Transverse colon (tissue), 4 donors: ENCODE results near the gene GDF2. TPM values are rescaled to one million over a fixed set of nuclear protein-coding genes. Genes with fewer than 3 reads are reported as not detected.

ENCODE experiments used
- DNase-seq: peaks from one replicate; pipeline ENCODE4 v3.0.0-alpha.2; 2019
- H3K27ac ChIP-seq, 4 donors: fragments of 200-600 bp; sonication (generic); 2 replicates each; pipeline ENCODE4 v1.5.1; 2016 to 2018; ENCODE audit warnings: inconsistent platforms in 4 of 4
- H3K27me3 ChIP-seq: fragments of 200-600 bp; sonication (generic); 2 replicates; pipeline ENCODE4 v1.5.1; 2017; ENCODE audit warnings: inconsistent platforms
- H3K36me3 ChIP-seq, 4 donors: fragments of 200-600 bp; sonication (generic); 2 replicates each; pipeline ENCODE4 v1.5.1; 2017 to 2019; ENCODE audit warnings: inconsistent platforms in 4 of 4
- H3K4me1 ChIP-seq, 4 donors: fragments of 200-600 bp; sonication (generic); 2 replicates each; pipeline ENCODE4 v1.5.1; 2017 to 2020; ENCODE audit warnings: inconsistent platforms in 4 of 4
- H3K4me3 ChIP-seq, 4 donors: fragments of 200-600 bp; sonication (generic); 1 replicate in 1 of 4; 2 replicates in 3 of 4; pipeline versions ENCODE4 v1.5.1 to v1.6.1; 2017 to 2019; ENCODE audit warnings: inconsistent platforms in 4 of 4
- H3K9me3 ChIP-seq, 2 donors: fragments of 200-600 bp; sonication (generic); 2 replicates each; pipeline ENCODE4 v1.5.1; 2017 to 2019; ENCODE audit warnings: inconsistent platforms in 2 of 2
- EP300 ChIP-seq: sonication (generic); formaldehyde crosslinking; IDR thresholded peaks from one replicate; pipeline ENCODE4 v1.6.1; 2017; ENCODE audit warnings: antibody characterized with exemption, low read depth
- POLR2A ChIP-seq: fragments of 450-650 bp; IDR thresholded peaks from one replicate; pipeline ENCODE4 v1.6.1; 2016; ENCODE audit warnings: antibody characterized with exemption, mild to moderate bottlenecking, moderate library complexity
- POLR2AphosphoS5 ChIP-seq, 3 donors: sonication (generic); formaldehyde crosslinking; IDR thresholded peaks; one replicate each; pipeline ENCODE4 v1.6.1; 2016; ENCODE audit warnings: antibody characterized with exemption in 3 of 3
- WGBS, 2 donors: methylation state at CpG; one replicate each; pipeline ENCODE4 v1.1.5; 2018; ENCODE audit warnings: low coverage in 1 of 2; 5-methylcytosine and 5-hydroxymethylcytosine counted together
- in situ Hi-C, 4 donors: fragments of 200-750 bp; cut with MboI; loops; one replicate each; pipeline versions ENCODE4 v1.15.0 to v1.15.1; 2017; ENCODE audit warnings: low sequenced_read_pairs in 3 of 4, low pct_ligation_motif_present in 1 of 4, low pct_unique_long_range_greater_than_20kb in 1 of 4
- intact Hi-C: fragments of 100-400 bp; cut with DNase I; formaldehyde crosslinking; loops from one replicate; pipeline ENCODE4 v1.15.1; 2023; ENCODE audit warnings: low total_unique reads
- total RNA-seq, 4 donors: library from RNA; depleted of rRNA; stranded (reverse); fragments of >200 nt; gene quantifications; one replicate each; pipeline ENCODE4 v1.1.0, GENCODE V29; 2016
- TF ChIP-seq, protein P1 (sequence below), 5 experiments: fragments of 200-600 bp in 3 of 5; fragments of 450-650 bp in 2 of 5; sonication (generic) in 3 of 5; IDR thresholded peaks; 1 replicate in 2 of 5; 2 replicates in 3 of 5; pipeline ENCODE4 v1.5.1; 2016 to 2017; ENCODE audit warnings: antibody characterized with exemption in 5 of 5, inconsistent platforms in 3 of 5, mild to moderate bottlenecking in 2 of 5, moderate library complexity in 1 of 5

The GDF2 gene
- total RNA-seq, 4 donors from 2014 or later = not detected

DNA sequence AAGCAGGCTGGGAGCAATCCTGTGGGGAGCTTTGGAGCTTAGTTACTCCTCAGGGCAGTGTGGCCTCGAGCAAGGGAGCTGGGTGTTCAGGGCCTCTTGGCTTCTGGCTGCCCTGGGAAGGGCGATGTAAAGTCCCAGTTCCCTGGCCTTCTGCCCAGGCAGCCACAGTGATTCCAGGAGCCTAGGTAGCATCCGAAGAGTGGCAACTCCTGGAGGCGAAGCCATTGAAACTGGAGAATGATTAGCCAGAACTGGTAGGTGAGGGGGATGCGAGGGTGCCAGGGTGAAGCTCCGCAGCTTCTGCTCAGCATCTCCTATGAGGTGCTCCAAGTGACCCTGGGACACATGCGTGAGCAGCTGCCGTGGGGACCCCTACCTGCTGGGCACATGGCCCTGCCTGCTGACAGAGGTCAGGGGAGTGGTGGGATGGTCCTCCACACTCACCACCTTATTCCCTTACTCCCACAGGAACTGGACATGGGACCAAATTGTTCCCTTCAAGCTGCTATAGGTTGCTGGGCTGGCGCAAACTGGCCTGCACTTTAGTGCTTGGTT, 7.8 kb upstream of the GDF2 start:
- Histone ChIP-seq H3K9me3 (no peaks in the 10 kb centered on the region), H3K27ac (no peak overlapping the region), H3K27me3 (no peaks in the 10 kb centered on the region), H3K4me1 (peaks cover 0 to 13% (median 11%) of the 10 kb centered on the region in 4 donors), H3K4me3 (no peak overlapping the region), H3K36me3 (no peaks in the 10 kb centered on the region)
- 91% methylated on average over 9 of the region's 9 CpGs; no CpG with 5 or more reads in 1 of the 2 donors for WGBS, 2 donors
- in situ Hi-C loops (loop anchor here in 3 of 4 donors (5.0 to 25.0 kb wide), 3 partner anchors 272 to 290 kb away; no protein-coding TSS in a partner anchor), intact Hi-C loops (loop anchor here (10.0 kb wide), 1 partner anchor 130 kb away; no protein-coding TSS in a partner anchor)
- TF ChIP-seq EP300 = no peak
- no peak for TF ChIP-seq POLR2A
- TF ChIP-seq, protein P1, sequence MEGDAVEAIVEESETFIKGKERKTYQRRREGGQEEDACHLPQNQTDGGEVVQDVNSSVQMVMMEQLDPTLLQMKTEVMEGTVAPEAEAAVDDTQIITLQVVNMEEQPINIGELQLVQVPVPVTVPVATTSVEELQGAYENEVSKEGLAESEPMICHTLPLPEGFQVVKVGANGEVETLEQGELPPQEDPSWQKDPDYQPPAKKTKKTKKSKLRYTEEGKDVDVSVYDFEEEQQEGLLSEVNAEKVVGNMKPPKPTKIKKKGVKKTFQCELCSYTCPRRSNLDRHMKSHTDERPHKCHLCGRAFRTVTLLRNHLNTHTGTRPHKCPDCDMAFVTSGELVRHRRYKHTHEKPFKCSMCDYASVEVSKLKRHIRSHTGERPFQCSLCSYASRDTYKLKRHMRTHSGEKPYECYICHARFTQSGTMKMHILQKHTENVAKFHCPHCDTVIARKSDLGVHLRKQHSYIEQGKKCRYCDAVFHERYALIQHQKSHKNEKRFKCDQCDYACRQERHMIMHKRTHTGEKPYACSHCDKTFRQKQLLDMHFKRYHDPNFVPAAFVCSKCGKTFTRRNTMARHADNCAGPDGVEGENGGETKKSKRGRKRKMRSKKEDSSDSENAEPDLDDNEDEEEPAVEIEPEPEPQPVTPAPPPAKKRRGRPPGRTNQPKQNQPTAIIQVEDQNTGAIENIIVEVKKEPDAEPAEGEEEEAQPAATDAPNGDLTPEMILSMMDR (IDR thresholded peaks at IDR 0.05) = no peak
- no peak for TF ChIP-seq POLR2AphosphoS5 (IDR thresholded peaks at IDR 0.05)
- DNase-seq = no peak

DNA sequence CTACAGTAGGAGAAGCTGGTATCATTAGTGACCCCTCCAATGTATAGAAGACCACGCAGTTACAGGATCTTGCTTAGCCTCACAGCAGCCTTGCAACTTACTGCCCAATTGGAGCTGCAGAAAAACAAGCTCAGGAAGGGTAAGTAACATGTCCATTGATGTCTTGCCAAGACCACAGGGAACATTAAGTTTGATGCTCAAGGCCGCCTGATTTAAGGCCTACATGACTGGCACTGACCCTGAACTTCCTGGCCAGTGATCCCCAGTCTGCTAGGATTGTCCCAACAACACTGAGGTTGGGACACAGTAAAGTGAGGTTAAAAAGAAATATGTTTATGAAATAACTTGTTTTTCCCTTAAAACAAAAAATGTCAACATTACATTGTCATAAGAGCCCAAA, 6.8 kb upstream of the GDF2 start:
- H3K27me3 ChIP-seq = no peaks in the 10 kb centered on the region
- WGBS, 2 donors = 88 to 100% methylated on average over 1 to 2 of the region's 2 CpGs
- H3K4me1 ChIP-seq = peaks cover 0 to 13% (median 11%) of the 10 kb centered on the region in 4 donors
- no peak overlapping the region for H3K4me3 ChIP-seq
- H3K36me3 ChIP-seq = no peaks in the 10 kb centered on the region
- no peaks in the 10 kb centered on the region for H3K9me3 ChIP-seq
- DNase-seq = no peak
- no peak for TF ChIP-seq EP300
- TF ChIP-seq POLR2A = no peak
- TF ChIP-seq POLR2AphosphoS5 (IDR thresholded peaks at IDR 0.05) = no peak
- TF ChIP-seq, protein P1 (IDR thresholded peaks at IDR 0.05) = no peak
- H3K27ac ChIP-seq = no peak overlapping the region
- intact Hi-C loops = loop anchor here (10.0 kb wide), 1 partner anchor 131 kb away; no protein-coding TSS in a partner anchor
- in situ Hi-C loops = loop anchor here in 2 of 4 donors (10.0 to 25.0 kb wide), 2 partner anchors 278 to 291 kb away; no protein-coding TSS in a partner anchor

DNA sequence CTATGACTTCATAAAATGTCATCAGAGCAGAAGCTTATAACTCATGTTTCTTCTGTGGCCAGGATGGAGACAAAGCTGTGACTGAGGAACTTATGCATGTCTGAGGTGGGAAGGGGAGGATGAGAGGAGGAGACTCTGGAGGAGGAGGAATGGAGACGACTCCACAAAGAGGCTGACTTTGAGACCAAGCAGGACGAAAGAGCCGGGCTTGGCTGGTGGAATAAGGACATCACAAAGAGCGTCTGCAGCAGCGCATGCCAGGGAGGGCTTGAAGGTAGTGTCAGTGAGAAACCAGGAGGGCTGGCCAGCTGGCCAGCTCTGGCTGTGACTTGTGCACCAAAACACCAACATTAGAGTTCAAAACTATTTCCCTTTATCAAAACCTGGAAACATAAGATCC, 6.1 kb upstream of the GDF2 start:
- no peak for DNase-seq
- in situ Hi-C loops = loop anchor here in 2 of 4 donors (10.0 to 25.0 kb wide), 2 partner anchors 279 to 291 kb away; no protein-coding TSS in a partner anchor
- H3K9me3 ChIP-seq = no peaks in the 10 kb centered on the region
- H3K27me3 ChIP-seq = no peaks in the 10 kb centered on the region
- WGBS, 2 donors = 73 to 81% methylated on average over 4 to 5 of the region's 5 CpGs
- intact Hi-C loops = loop anchor here (10.0 kb wide), 1 partner anchor 131 kb away; no protein-coding TSS in a partner anchor
- no peak overlapping the region for H3K27ac ChIP-seq
- H3K36me3 ChIP-seq = no peaks in the 10 kb centered on the region
- TF ChIP-seq EP300 (no peak), POLR2A (no peak), POLR2AphosphoS5 (IDR thresholded peaks at IDR 0.05) (no peak)
- TF ChIP-seq, protein P1 (IDR thresholded peaks at IDR 0.05) = no peak
- H3K4me3 ChIP-seq = no peak overlapping the region
- peaks cover 0 to 10% (median 9%) of the 10 kb centered on the region in 4 donors for H3K4me1 ChIP-seq

DNA sequence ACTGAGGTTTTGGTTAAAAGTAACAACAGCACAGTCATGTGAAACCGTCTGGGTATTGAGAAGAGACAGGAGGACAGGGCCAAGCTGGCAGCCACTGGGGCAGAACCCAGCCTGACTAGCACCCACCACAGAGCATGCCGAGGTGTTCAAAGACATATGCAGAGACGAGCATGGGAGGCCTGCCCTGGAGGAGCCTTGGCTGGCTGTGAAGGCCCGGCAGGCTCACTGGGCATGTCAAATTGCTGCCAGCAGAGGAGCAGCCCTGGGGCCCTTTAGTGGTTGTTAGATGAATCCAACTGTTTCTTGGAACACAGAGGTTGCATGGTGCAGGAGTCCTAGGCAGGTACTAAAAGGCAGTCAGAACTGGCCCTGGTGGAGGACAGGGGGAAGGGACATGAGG, 5.0 kb upstream of the GDF2 start:
- intact Hi-C loops = loop anchor here (10.0 kb wide), 1 partner anchor 132 kb away; no protein-coding TSS in a partner anchor

More for the DNA sequence above, 5.0 kb upstream of the GDF2 start:
- Histone ChIP-seq H3K27ac (no peak overlapping the region), H3K36me3 (no peaks in the 10 kb centered on the region), H3K9me3 (no peaks in the 10 kb centered on the region), H3K4me3 (no peak overlapping the region), H3K27me3 (no peaks in the 10 kb centered on the region), H3K4me1 (no peaks in the 10 kb centered on the region)
- 83% methylated on average over 4 of the region's 4 CpGs; no CpG with 5 or more reads in 1 of the 2 donors for whole genome bisulfite sequencing, 2 donors
- DNase-seq = no peak
- in situ Hi-C loops = loop anchor here in 2 of 4 donors (10.0 to 25.0 kb wide), 2 partner anchors 280 to 292 kb away; no protein-coding TSS in a partner anchor
- no peak for TF ChIP-seq POLR2AphosphoS5 (IDR thresholded peaks at IDR 0.05)
- no peak for TF ChIP-seq POLR2A
- TF ChIP-seq EP300 = no peak
- TF ChIP-seq, protein P1 (IDR thresholded peaks at IDR 0.05) = no peak
